ENCODE measurements around the gene FBXO42. TPM values are rescaled to one million over a fixed set of nuclear protein-coding genes. Genes with fewer than 3 reads are reported as not detected.

FBXO42 gene
- total RNA-seq, 1 experiment from 2014 or later = 11.3 TPM

DNA sequence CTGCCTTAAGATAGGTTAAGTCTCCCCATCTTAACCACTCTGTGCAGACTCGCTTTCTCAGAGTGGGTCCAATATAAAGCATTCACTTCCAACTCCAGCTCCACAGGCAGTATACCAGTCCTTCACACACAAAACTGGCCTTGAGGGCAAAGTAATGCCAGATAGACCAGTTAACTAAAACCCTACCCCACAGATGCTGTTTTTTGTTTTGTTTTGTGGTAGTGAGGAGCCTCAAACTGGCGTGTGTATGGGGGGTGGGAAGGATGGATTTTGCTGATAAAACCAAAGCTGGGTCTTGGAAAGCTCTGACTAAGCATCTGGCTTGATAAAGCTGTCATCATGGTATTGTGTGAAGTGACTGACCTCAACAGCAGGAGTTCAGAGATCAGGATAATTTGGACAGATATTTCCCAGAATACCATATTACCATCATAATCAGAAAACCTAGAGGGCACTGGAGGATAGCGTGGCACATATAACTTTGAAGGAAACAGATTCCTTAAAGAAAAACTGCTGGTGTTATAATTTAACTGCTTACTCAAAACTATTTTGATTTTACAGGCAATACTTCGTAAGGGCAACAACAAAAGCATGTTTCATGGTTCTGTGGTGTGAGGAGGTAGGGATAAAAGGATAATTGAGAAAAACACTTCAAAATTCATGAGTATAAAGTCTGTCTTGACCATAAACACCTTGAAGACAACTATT is 85.7 kb downstream of the FBXO42 start:
- Mint-ChIP-seq H3K36me3 (ENCODE audit: insufficient read depth, unreplicated experiment) (peaks cover 11% of the 10 kb centered on the region), H3K4me3 (ENCODE audit: unreplicated experiment) (no peak overlapping the region), H3K4me1 (ENCODE audit: low read depth, unreplicated experiment) (no peaks in the 10 kb centered on the region), H3K9me3 (ENCODE audit: unreplicated experiment) (no peaks in the 10 kb centered on the region), H3K27me3 (ENCODE audit: insufficient read depth, unreplicated experiment) (no peaks in the 10 kb centered on the region), H3K27ac (ENCODE audit: unreplicated experiment) (no peak overlapping the region)
- Histone ChIP-seq H3K4me3 (ENCODE audit: low read depth, low read length) (no peak overlapping the region), H3K27me3 (replicated peaks; ENCODE audit: control insufficient read depth, insufficient read depth, low read length) (no peaks in the 10 kb centered on the region), H3K9me3 (no peaks in the 10 kb centered on the region), H3K36me3 (ENCODE audit: control insufficient read depth, insufficient read depth, low read length) (no peaks in the 10 kb centered on the region), H3K4me1 (peaks cover 6% of the 10 kb centered on the region; the same call in 1 of the 2 replicates)
- TF ChIP-seq, protein P1, sequence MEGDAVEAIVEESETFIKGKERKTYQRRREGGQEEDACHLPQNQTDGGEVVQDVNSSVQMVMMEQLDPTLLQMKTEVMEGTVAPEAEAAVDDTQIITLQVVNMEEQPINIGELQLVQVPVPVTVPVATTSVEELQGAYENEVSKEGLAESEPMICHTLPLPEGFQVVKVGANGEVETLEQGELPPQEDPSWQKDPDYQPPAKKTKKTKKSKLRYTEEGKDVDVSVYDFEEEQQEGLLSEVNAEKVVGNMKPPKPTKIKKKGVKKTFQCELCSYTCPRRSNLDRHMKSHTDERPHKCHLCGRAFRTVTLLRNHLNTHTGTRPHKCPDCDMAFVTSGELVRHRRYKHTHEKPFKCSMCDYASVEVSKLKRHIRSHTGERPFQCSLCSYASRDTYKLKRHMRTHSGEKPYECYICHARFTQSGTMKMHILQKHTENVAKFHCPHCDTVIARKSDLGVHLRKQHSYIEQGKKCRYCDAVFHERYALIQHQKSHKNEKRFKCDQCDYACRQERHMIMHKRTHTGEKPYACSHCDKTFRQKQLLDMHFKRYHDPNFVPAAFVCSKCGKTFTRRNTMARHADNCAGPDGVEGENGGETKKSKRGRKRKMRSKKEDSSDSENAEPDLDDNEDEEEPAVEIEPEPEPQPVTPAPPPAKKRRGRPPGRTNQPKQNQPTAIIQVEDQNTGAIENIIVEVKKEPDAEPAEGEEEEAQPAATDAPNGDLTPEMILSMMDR (IDR thresholded peaks at IDR 0.05; ENCODE audit: insufficient read depth in 1 of 2, low read depth in 1 of 2, low read length in 1 of 2, severe bottlenecking in 1 of 2, unreplicated experiment in 1 of 2) = no peak
- no peak for DNase-seq
- CTCF ChIA-PET = no interaction called here
- POLR2A ChIA-PET = no interaction called here
- no TSS peak for BruUV-seq (replicated peaks)
- intact Hi-C loops (cut with micrococcal nuclease; ENCODE audit: unreplicated experiment) = no loop called here

DNA sequence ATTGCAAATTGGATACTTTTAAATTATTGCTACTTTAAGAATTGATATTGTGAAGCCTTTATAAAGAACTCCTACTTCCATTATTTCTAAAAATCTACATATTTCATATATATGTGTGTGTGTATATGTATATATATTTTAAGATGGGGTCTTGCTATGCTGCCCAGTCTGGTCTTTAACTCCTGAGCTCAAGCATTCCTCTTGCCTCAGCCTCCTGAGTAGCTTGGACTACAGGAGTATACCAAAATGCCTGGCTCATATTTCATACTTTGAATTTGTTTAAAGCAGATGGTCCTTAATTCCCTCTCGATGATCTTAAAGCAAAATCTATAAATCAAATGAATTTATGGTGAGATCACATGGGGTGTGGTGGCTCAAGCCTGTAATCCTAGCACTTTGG is 90.2 kb downstream of the FBXO42 start:
- H3K4me3 ChIP-seq (ENCODE audit: low read depth, low read length) = no peak overlapping the region
- no peaks in the 10 kb centered on the region for H3K36me3 Mint-ChIP-seq (ENCODE audit: insufficient read depth, unreplicated experiment)
- intact Hi-C loops (cut with micrococcal nuclease; ENCODE audit: unreplicated experiment) = no loop called here
- TF ChIP-seq, protein P1 (IDR thresholded peaks at IDR 0.05; ENCODE audit: insufficient read depth in 1 of 2, low read depth in 1 of 2, low read length in 1 of 2, severe bottlenecking in 1 of 2, unreplicated experiment in 1 of 2) = no peak
- no peak overlapping the region for H3K4me3 Mint-ChIP-seq (ENCODE audit: unreplicated experiment)
- H3K4me1 ChIP-seq = 0 out of 2 replicates have a peak, but pooled peaks cover 4% of the 10 kb centered on the region
- DNase-seq = no peak
- no peaks in the 10 kb centered on the region for H3K4me1 Mint-ChIP-seq (ENCODE audit: low read depth, unreplicated experiment)
- H3K27me3 ChIP-seq (replicated peaks; ENCODE audit: control insufficient read depth, insufficient read depth, low read length) = no peaks in the 10 kb centered on the region
- ChIA-PET POLR2A (no interaction called here), CTCF (no interaction called here)
- no peaks in the 10 kb centered on the region for H3K9me3 ChIP-seq
- no TSS peak for BruUV-seq (replicated peaks)
- no peak overlapping the region for H3K27ac Mint-ChIP-seq (ENCODE audit: unreplicated experiment)
- no peaks in the 10 kb centered on the region for H3K9me3 Mint-ChIP-seq (ENCODE audit: unreplicated experiment)
- H3K27me3 Mint-ChIP-seq (ENCODE audit: insufficient read depth, unreplicated experiment) = no peaks in the 10 kb centered on the region
- no peaks in the 10 kb centered on the region for H3K36me3 ChIP-seq (ENCODE audit: control insufficient read depth, insufficient read depth, low read length)

DNA sequence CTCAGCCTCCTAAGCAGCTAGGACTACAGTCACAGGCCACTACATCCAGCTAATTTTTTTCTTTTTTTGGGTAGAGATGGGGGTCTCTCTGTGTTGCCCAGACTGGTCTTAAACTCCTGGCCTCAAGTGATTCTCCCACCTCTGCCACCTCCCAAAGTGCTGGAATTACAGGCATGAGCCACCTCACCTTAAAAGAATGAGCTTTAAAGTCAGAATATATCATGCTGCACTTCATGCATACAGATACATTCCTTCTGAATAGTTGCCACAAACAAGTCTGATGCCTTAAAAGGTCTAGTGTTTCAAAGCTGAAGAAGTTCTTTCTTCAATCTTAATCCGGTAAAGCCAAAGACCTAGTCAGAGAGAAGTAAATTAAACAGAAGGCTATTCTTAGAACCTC is 91.5 kb downstream of the FBXO42 start:
- Histone ChIP-seq H3K27me3 (replicated peaks; ENCODE audit: control insufficient read depth, insufficient read depth, low read length) (no peaks in the 10 kb centered on the region), H3K4me3 (ENCODE audit: low read depth, low read length) (no peak overlapping the region), H3K36me3 (ENCODE audit: control insufficient read depth, insufficient read depth, low read length) (no peaks in the 10 kb centered on the region), H3K9me3 (no peaks in the 10 kb centered on the region), H3K4me1 (0 out of 2 replicates have a peak, but pooled peaks cover 4% of the 10 kb centered on the region)
- H3K9me3 Mint-ChIP-seq (ENCODE audit: unreplicated experiment) = no peaks in the 10 kb centered on the region
- ChIA-PET CTCF (interaction anchor here (0.6 kb wide), 1 partner anchor 30 kb away, joined by 3 read pairs; no protein-coding TSS in a partner anchor), POLR2A (no interaction called here)
- H3K4me3 Mint-ChIP-seq (ENCODE audit: unreplicated experiment) = no peak overlapping the region
- TF ChIP-seq, protein P1 (IDR thresholded peaks at IDR 0.05; ENCODE audit: insufficient read depth in 1 of 2, low read depth in 1 of 2, low read length in 1 of 2, severe bottlenecking in 1 of 2, unreplicated experiment in 1 of 2) = no peak
- intact Hi-C loops (cut with micrococcal nuclease; ENCODE audit: unreplicated experiment) = no loop called here
- no peaks in the 10 kb centered on the region for H3K27me3 Mint-ChIP-seq (ENCODE audit: insufficient read depth, unreplicated experiment)
- H3K4me1 Mint-ChIP-seq (ENCODE audit: low read depth, unreplicated experiment) = no peaks in the 10 kb centered on the region
- no peaks in the 10 kb centered on the region for H3K36me3 Mint-ChIP-seq (ENCODE audit: insufficient read depth, unreplicated experiment)
- H3K27ac Mint-ChIP-seq (ENCODE audit: unreplicated experiment) = no peak overlapping the region
- DNase-seq = no peak
- no TSS peak for BruUV-seq (replicated peaks)

Data from Caco-2 (cell line).